Panc1 (cell line): ENCODE data around the gene NPAS1.

Source experiments
- POLR2AphosphoS5 ChIP-seq: IDR thresholded peaks from 2 replicates; pipeline ENCODE4 v1.6.1; 2012; ENCODE audit warnings: mild to moderate bottlenecking, low read depth, low read length, moderate library complexity
- REST ChIP-seq, 2 experiments: IDR thresholded peaks; 2 replicates each; pipeline ENCODE4 v1.6.1; 2011 to 2012; ENCODE audit warnings: low read depth in 2 of 2, control low read depth in 1 of 2, low read length in 1 of 2, mild to moderate bottlenecking in 1 of 2, moderate library complexity in 1 of 2; ENCODE audit not compliant: insufficient read depth in 1 of 2
- SIN3A ChIP-seq: IDR thresholded peaks from 2 replicates; pipeline ENCODE4 v1.6.1; 2012; ENCODE audit warnings: low read depth, mild to moderate bottlenecking, low read length, moderate library complexity, borderline replicate concordance; ENCODE audit not compliant: insufficient read depth
- TCF7L2 ChIP-seq: IDR thresholded peaks from 2 replicates; pipeline ENCODE4 v1.6.1; 2011; ENCODE audit warnings: mild to moderate bottlenecking, low read depth, low read length, inconsistent platforms
- TF ChIP-seq, protein P1 (sequence below): fragments of 450-650 bp; IDR thresholded peaks from 2 replicates; pipeline ENCODE4 v1.5.1; 2017; ENCODE audit warnings: mild to moderate bottlenecking

GRCh38 chr19:46975925-46976782, 43.5 kb upstream of the NPAS1 start:
- no peak for TF ChIP-seq SIN3A
- no peak for TF ChIP-seq POLR2AphosphoS5
- 0 out of 2 replicates have a peak, but pooled peaks have one; percentile 29 for TF ChIP-seq TCF7L2
- TF ChIP-seq, protein P1, sequence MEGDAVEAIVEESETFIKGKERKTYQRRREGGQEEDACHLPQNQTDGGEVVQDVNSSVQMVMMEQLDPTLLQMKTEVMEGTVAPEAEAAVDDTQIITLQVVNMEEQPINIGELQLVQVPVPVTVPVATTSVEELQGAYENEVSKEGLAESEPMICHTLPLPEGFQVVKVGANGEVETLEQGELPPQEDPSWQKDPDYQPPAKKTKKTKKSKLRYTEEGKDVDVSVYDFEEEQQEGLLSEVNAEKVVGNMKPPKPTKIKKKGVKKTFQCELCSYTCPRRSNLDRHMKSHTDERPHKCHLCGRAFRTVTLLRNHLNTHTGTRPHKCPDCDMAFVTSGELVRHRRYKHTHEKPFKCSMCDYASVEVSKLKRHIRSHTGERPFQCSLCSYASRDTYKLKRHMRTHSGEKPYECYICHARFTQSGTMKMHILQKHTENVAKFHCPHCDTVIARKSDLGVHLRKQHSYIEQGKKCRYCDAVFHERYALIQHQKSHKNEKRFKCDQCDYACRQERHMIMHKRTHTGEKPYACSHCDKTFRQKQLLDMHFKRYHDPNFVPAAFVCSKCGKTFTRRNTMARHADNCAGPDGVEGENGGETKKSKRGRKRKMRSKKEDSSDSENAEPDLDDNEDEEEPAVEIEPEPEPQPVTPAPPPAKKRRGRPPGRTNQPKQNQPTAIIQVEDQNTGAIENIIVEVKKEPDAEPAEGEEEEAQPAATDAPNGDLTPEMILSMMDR: no peak
- no peak for TF ChIP-seq REST (IDR thresholded peaks at IDR 0.05; ENCODE audit: insufficient read depth in 1 of 2, low read depth in 2 of 2, low read length in 1 of 2)
